ENCODE data around the gene RPS6KA2.

RPS6KA2 gene

DNA sequence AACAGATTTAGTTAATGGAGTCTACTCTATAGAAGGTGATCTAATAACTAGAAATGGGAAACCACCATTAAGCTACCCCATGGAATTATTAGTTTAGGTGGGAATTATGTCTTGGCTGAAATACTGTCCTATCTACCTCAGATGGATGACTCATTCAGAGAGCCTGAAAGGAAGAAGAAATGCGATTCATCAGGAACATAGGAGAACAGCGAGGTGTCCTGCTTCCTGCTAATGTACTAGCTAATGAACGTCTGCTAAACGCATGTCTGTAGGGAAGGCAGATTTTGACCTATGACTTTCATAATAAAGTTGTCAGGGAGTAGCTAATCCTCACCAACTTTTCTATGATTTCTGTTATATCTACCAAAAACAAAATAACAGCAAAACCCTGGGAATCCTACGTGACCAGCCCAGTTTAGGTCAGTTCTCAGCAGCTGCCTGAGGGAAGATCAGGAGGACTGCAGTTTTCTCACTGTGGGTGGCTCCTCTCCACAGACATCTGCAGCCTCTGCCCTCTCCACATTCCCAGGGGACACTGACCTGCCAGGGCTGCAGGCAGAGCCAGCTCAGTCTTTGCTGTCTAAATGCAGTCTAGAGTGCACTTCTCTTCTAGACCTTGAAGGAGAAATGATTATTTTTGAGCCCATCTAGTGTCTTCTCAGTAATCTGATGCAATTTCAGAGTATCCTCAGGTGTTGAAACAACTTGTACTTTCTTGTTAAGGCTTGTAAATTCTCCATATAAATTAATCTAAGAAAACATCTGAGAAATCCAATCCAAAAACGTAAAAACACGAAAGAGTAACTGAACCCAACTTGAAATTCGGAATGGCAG lies 266.6 kb downstream of the RPS6KA2 start:
- TF ChIP-seq ZFX (IDR thresholded peaks at IDR 0.05): no peak
- TF ChIP-seq, protein P1, sequence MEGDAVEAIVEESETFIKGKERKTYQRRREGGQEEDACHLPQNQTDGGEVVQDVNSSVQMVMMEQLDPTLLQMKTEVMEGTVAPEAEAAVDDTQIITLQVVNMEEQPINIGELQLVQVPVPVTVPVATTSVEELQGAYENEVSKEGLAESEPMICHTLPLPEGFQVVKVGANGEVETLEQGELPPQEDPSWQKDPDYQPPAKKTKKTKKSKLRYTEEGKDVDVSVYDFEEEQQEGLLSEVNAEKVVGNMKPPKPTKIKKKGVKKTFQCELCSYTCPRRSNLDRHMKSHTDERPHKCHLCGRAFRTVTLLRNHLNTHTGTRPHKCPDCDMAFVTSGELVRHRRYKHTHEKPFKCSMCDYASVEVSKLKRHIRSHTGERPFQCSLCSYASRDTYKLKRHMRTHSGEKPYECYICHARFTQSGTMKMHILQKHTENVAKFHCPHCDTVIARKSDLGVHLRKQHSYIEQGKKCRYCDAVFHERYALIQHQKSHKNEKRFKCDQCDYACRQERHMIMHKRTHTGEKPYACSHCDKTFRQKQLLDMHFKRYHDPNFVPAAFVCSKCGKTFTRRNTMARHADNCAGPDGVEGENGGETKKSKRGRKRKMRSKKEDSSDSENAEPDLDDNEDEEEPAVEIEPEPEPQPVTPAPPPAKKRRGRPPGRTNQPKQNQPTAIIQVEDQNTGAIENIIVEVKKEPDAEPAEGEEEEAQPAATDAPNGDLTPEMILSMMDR (conservative IDR thresholded peaks at IDR 0.05): no peak
- no peak overlapping the region for H3K27ac ChIP-seq

All from C4-2B (cell line).